H1 (cell line): Measurements from ENCODE around the gene PHF23.

ENCODE experiments used
- EZH2 ChIP-seq: fragments of 200-600 bp; sonication (generic); IDR thresholded peaks from 2 replicates; pipeline ENCODE4 v1.7.1; 2012; ENCODE audit warnings: low read depth, mild to moderate bottlenecking, moderate library complexity, low read length, inconsistent platforms; ENCODE audit not compliant: severe bottlenecking
- POLR2A ChIP-seq, 2 experiments: IDR thresholded peaks; 1 replicate in 1 of 2; 2 replicates in 1 of 2; pipeline ENCODE4 v1.6.1; 2011; ENCODE audit warnings: low read depth in 2 of 2, low read length in 2 of 2, mild to moderate bottlenecking in 2 of 2; ENCODE audit errors: control extremely low read depth in 1 of 2
- RNF2 ChIP-seq: fragments of 200-900, 300-1000 bp; sonication (generic); IDR thresholded peaks from 2 replicates; pipeline ENCODE4 v1.7.1; 2016; ENCODE audit warnings: borderline replicate concordance, low read depth, mild to moderate bottlenecking, antibody characterized with exemption, low read length; ENCODE audit not compliant: poor library complexity, severe bottlenecking; ENCODE audit errors: missing control alignments
- SIN3A ChIP-seq, 2 experiments: IDR thresholded peaks in 1 of 2; conservative IDR thresholded peaks in 1 of 2; 2 replicates each; pipeline ENCODE4 v1.6.1; 2011 to 2012; ENCODE audit warnings: low read length in 2 of 2, improper control_type of control experiment in 1 of 2, low read depth in 1 of 2, mild to moderate bottlenecking in 1 of 2
- SP1 ChIP-seq: IDR thresholded peaks from 2 replicates; pipeline ENCODE4 v1.6.1; 2011; ENCODE audit warnings: low read depth, low read length
- TEAD4 ChIP-seq: IDR thresholded peaks from 2 replicates; pipeline ENCODE4 v1.6.1; 2012; ENCODE audit warnings: low read depth, low read length, inconsistent platforms, mixed read lengths
- ZNF274 ChIP-seq: IDR thresholded peaks from 2 replicates; pipeline ENCODE4 v1.7.0; 2012; ENCODE audit warnings: low read length, borderline replicate concordance; ENCODE audit errors: extremely low read depth

DNA sequence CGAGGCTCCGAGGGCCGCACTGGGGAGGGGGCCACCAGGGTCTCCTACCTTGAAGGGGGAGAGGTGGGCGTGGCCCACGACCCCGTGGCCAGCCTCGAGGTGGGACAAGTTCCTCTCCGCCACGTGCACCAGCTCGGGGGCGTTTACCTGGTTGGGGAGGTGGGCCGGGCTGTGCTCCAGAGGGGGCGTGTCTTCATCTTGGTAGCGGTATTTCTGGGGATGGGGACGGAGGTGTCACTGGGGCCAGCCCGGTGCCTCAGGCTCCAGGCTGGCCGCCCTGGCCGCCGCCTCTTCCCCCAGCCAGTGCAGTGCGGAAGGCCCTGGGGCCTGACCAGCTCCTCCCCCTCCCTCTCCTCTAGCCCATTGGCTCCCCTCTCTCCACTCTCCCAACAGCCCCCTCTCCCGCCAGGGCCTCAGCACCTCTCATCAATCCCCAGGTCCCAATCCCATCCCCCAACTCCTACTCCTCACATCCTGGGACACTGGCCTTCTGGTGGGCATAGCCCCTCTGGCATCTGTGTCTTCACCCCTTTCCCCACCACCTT, 31.2 kb downstream of the PHF23 start:
- TF ChIP-seq POLR2A (IDR thresholded peaks at IDR 0.05; ENCODE audit: control extremely low read depth in 1 of 2, low read depth in 2 of 2, low read length in 2 of 2) (peak in 1 of 2 experiments; percentile 54; a peak in 1 of 3 replicates), TEAD4 (no peak), ZNF274 (no peak), RNF2 (no peak), SP1 (peak; percentile 55; the same call in 1 of the 2 replicates), EZH2 (no peak), SIN3A (conservative IDR thresholded peaks at IDR 0.05 in 1 of 2, IDR thresholded peaks at IDR 0.05 in 1 of 2; ENCODE audit: low read depth in 1 of 2, low read length in 2 of 2) (peak in 1 of 2 experiments; percentile 41; a peak in 1 of 4 replicates)
